Astrocyte of the hippocampus (primary cell): ENCODE results near the gene CXCR6.

Experiments used
- DNase-seq: peaks from one replicate; pipeline ENCODE4 v3.0.0; 2011; ENCODE audit warnings: low read depth, low spot score

Gene CXCR6

GRCh38 chr3:45943207-45943846 lies at the start of gene CXCR6:
Gene CXCR6, plus strand, starts transcription at chr3:45943464. Its CDS starts 3,018 bp downstream, at chr3:45946482.
- DNase-seq: peak; percentile 21

GRCh38 chr3:45894015-45894414 lies 49.2 kb upstream of the CXCR6 start:
- DNase-seq: no peak

GRCh38 chr3:45895686-45896468 lies 47.4 kb upstream of the CXCR6 start:
- DNase-seq: no peak

GRCh38 chr3:45896956-45897355 lies 46.3 kb upstream of the CXCR6 start:
- DNase-seq: peak; percentile 61

- DNase-seq: no peak
Measured at GRCh38 chr3:45904931-45905330, 38.3 kb upstream of the CXCR6 start.

GRCh38 chr3:45905755-45906154 lies 37.5 kb upstream of the CXCR6 start:
- DNase-seq: no peak

- DNase-seq: peak; percentile 63
Measured at GRCh38 chr3:45906681-45907407, 36.4 kb upstream of the CXCR6 start.

GRCh38 chr3:45907769-45908705 lies 35.2 kb upstream of the CXCR6 start:
- no peak for DNase-seq

- DNase-seq: no peak
Measured at GRCh38 chr3:45908761-45909160, 34.5 kb upstream of the CXCR6 start.

GRCh38 chr3:45909542-45909941 lies 33.7 kb upstream of the CXCR6 start:
- DNase-seq: no peak

- DNase-seq: peak; percentile 25
Measured at GRCh38 chr3:45910892-45911291, 32.4 kb upstream of the CXCR6 start.

- DNase-seq: no peak
Measured at GRCh38 chr3:45911511-45912226, 31.6 kb upstream of the CXCR6 start.

- DNase-seq: no peak
Measured at GRCh38 chr3:45912435-45912834, 30.8 kb upstream of the CXCR6 start.

GRCh38 chr3:45914362-45915058 lies 28.8 kb upstream of the CXCR6 start:
- no peak for DNase-seq

GRCh38 chr3:45915059-45915439 lies 28.2 kb upstream of the CXCR6 start:
- DNase-seq: no peak

- peak; percentile 66 for DNase-seq
Measured at GRCh38 chr3:45915518-45916231, 27.6 kb upstream of the CXCR6 start.

GRCh38 chr3:45917146-45917898 lies 25.9 kb upstream of the CXCR6 start:
- no peak for DNase-seq

GRCh38 chr3:45921158-45922038 lies 21.9 kb upstream of the CXCR6 start:
- DNase-seq: no peak
